IMR-90 (cell line): ENCODE measurements around the gene INTS11. TPM values are rescaled to one million over a fixed set of nuclear protein-coding genes. Genes with fewer than 3 reads are reported as not detected.
A peak's percentile ranks its signal among the peaks of the same experiment; 100 is the strongest.

Experiments used
- ATAC-seq: fragments of 200-7000 bp; cut with Tn5 transposase; 2 replicates; pipeline ENCODE4 v1.9.1; 2020; ENCODE audit warnings: low read depth, mild to moderate bottlenecking, moderate library complexity
- BruUV-seq: library from RNA; stranded (reverse); fragments of 400-500 nt; replicated peaks from 2 replicates; lab custom pipeline; 2021; lab: Mats Ljungman, UMichigan
- CTCF ChIA-PET: fragments of 300-600 bp; formaldehyde crosslinking; extraction: SDS; loops from one replicate; lab custom pipeline; 2021; ENCODE audit warnings: antibody characterized with exemption; lab: Yijun Ruan, JAX
- POLR2A ChIA-PET: fragments of 300-600 bp; sonication (Branson Sonifier 250); formaldehyde crosslinking; loops from one replicate; lab custom pipeline; 2022; ENCODE audit warnings: antibody characterized with exemption; ENCODE audit not compliant: unreplicated experiment; lab: Charles Lee
- DNase-seq: peaks from one replicate; pipeline ENCODE4 v3.0.0; 2013
- H2AFZ ChIP-seq: replicated peaks from 2 replicates; pipeline ENCODE3; 2013; ENCODE audit warnings: low read length, mild to moderate bottlenecking; ENCODE audit not compliant: poor library complexity
- H2AK5ac ChIP-seq: 2 replicates; pipeline ENCODE4 v1.6.1; 2013; ENCODE audit warnings: low read depth, low read length, inconsistent platforms
- H2AK9ac ChIP-seq: replicated peaks from 2 replicates; pipeline ENCODE3; 2013; ENCODE audit warnings: mild to moderate bottlenecking, low read depth, low read length, moderate library complexity; ENCODE audit not compliant: poor library complexity
- H2BK120ac ChIP-seq: 2 replicates; pipeline ENCODE4 v1.6.1; 2013; ENCODE audit warnings: low read depth, low read length, inconsistent platforms
- H2BK15ac ChIP-seq: 3 replicates; pipeline ENCODE4 v1.6.1; 2013; ENCODE audit warnings: low read depth, low read length, inconsistent platforms
- H2BK20ac ChIP-seq: 2 replicates; pipeline ENCODE4 v1.6.1; 2013; ENCODE audit warnings: low read depth, mild to moderate bottlenecking, inconsistent platforms, low read length, moderate library complexity
- H2BK5ac ChIP-seq: 2 replicates; pipeline ENCODE4 v1.6.1; 2013; ENCODE audit warnings: mild to moderate bottlenecking, low read depth, low read length, inconsistent platforms; ENCODE audit not compliant: poor library complexity, severe bottlenecking
- H3K14ac ChIP-seq: replicated peaks from 2 replicates; pipeline ENCODE4 v1.6.1; 2013; ENCODE audit warnings: low read depth, low read length, inconsistent platforms
- H3K18ac ChIP-seq: 2 replicates; pipeline ENCODE4 v1.6.1; 2013; ENCODE audit warnings: low read depth, low read length, control low read depth
- H3K23ac ChIP-seq: 2 replicates; pipeline ENCODE4 v1.6.1; 2013; ENCODE audit warnings: low read depth, low read length, inconsistent platforms
- H3K27ac ChIP-seq: 2 replicates; pipeline ENCODE4 v1.5.1; 2013; ENCODE audit warnings: mild to moderate bottlenecking, control low read depth, low read length; ENCODE audit not compliant: insufficient read depth
- H3K27me3 ChIP-seq: 2 replicates; pipeline ENCODE4 v1.6.1; 2013; ENCODE audit warnings: low read length; ENCODE audit not compliant: control insufficient read depth, insufficient read depth
- H3K36me3 ChIP-seq: 2 replicates; pipeline ENCODE4 v1.6.1; 2013; ENCODE audit warnings: low read length, mixed read lengths; ENCODE audit not compliant: control insufficient read depth, insufficient read depth
- H3K4ac ChIP-seq: 2 replicates; pipeline ENCODE4 v1.6.1; 2013; ENCODE audit warnings: low read depth, low read length, inconsistent platforms
- H3K4me1 ChIP-seq: 2 replicates; pipeline ENCODE4 v1.6.1; 2013; ENCODE audit warnings: low read length, mixed read lengths; ENCODE audit not compliant: control insufficient read depth, insufficient read depth
- H3K4me2 ChIP-seq: 2 replicates; pipeline ENCODE4 v1.6.1; 2013; ENCODE audit warnings: low read depth, mild to moderate bottlenecking, control low read depth, low read length, moderate library complexity
- H3K4me3 ChIP-seq: 2 replicates; pipeline ENCODE4 v1.5.1; 2013; ENCODE audit warnings: low read depth, mild to moderate bottlenecking, control low read depth, low read length, moderate library complexity; ENCODE audit not compliant: insufficient read depth
- H3K56ac ChIP-seq: 2 replicates; pipeline ENCODE4 v1.6.1; 2013; ENCODE audit warnings: low read length, inconsistent platforms; ENCODE audit not compliant: insufficient read depth; ENCODE audit errors: extremely low read depth
- H3K79me1 ChIP-seq, 2 experiments: 2 replicates each; pipeline ENCODE4 v1.6.1; 2013; ENCODE audit warnings: low read length in 2 of 2, inconsistent platforms in 1 of 2, low read depth in 1 of 2
- H3K9ac ChIP-seq: 2 replicates; pipeline ENCODE4 v1.6.1; 2013; ENCODE audit warnings: low read depth, low read length, control low read depth
- H3K9me1 ChIP-seq: 2 replicates; pipeline ENCODE4 v1.6.1; 2013; ENCODE audit warnings: low read length, inconsistent platforms; ENCODE audit not compliant: insufficient read depth
- H3K9me3 ChIP-seq: 2 replicates; pipeline ENCODE4 v1.6.1; 2013; ENCODE audit warnings: low read length; ENCODE audit not compliant: control insufficient read depth, insufficient read depth
- H4K20me1 ChIP-seq: 2 replicates; pipeline ENCODE4 v1.6.1; 2013; ENCODE audit warnings: low read length, inconsistent platforms; ENCODE audit not compliant: insufficient read depth
- H4K5ac ChIP-seq: 2 replicates; pipeline ENCODE4 v1.6.1; 2013; ENCODE audit warnings: mild to moderate bottlenecking, low read depth, low read length, control low read depth
- H4K8ac ChIP-seq, 2 experiments: 2 replicates each; pipeline ENCODE4 v1.6.1; 2013; ENCODE audit warnings: low read depth in 2 of 2, low read length in 2 of 2, control low read depth in 1 of 2, inconsistent platforms in 1 of 2
- H4K91ac ChIP-seq: 2 replicates; pipeline ENCODE4 v1.6.1; 2013; ENCODE audit warnings: low read depth, low read length, inconsistent platforms; ENCODE audit not compliant: insufficient read depth
- MXI1 ChIP-seq: IDR thresholded peaks from 2 replicates; pipeline ENCODE4 v1.6.1; 2012; ENCODE audit warnings: low read depth, mild to moderate bottlenecking, low read length, moderate library complexity, borderline replicate concordance
- POLR2A ChIP-seq: IDR thresholded peaks from 2 replicates; pipeline ENCODE4 v1.6.1; 2012; ENCODE audit warnings: mild to moderate bottlenecking, low read depth, low read length
- WGBS, 2 experiments: methylation state at CpG; one replicate each; pipeline versions ENCODE4 v1.1.5 to v1.1.7; 2013; ENCODE audit warnings: missing lambda C conversion rate in 2 of 2; ENCODE audit not compliant: insufficient read length in 1 of 2; ENCODE audit errors: extremely low coverage in 2 of 2; 5-methylcytosine and 5-hydroxymethylcytosine counted together
- dilution Hi-C: fragments of 300-500 bp; cut with HindIII; formaldehyde crosslinking; loops from one replicate; pipeline ENCODE4 v1.14.3; 2018; ENCODE audit warnings: low sequenced_read_pairs; ENCODE audit not compliant: unreplicated experiment
- in situ Hi-C: fragments of 300-500 bp; cut with MboI; formaldehyde crosslinking; loops from 3 replicates; pipeline ENCODE4 v1.14.3; 2019; ENCODE audit warnings: low sequenced_read_pairs, inconsistent platforms, mixed read lengths
- intact Hi-C: fragments of 100-400 bp; cut with micrococcal nuclease; formaldehyde crosslinking; loops from 2 replicates; pipeline ENCODE4 v1.10.0; 2022
- polyA plus RNA-seq, 3 experiments: library from polyadenylated mRNA; depleted of rRNA; stranded (reverse); fragments of >200 nt; gene quantifications; 2 replicates each; pipeline ENCODE4 v1.2.3, GENCODE V29; 2012; ENCODE audit warnings: low replicate concordance in 1 of 3
- total RNA-seq: library from RNA; depleted of rRNA; stranded (reverse); fragments of >200 nt; gene quantifications from 2 replicates; pipeline ENCODE4 v1.2.3, GENCODE V29; 2012
- TF ChIP-seq, protein P1 (sequence below): fragments of 150-350 bp; IDR thresholded peaks from 2 replicates; pipeline ENCODE4 v1.6.1; 2016; ENCODE audit warnings: low read depth, mild to moderate bottlenecking, low read length, moderate library complexity, borderline replicate concordance
- TF ChIP-seq, protein P2 (sequence below): fragments of 150-350 bp; IDR thresholded peaks from 2 replicates; pipeline ENCODE4 v1.6.1; 2017; ENCODE audit warnings: mild to moderate bottlenecking, antibody characterized with exemption, low read length, low read depth

INTS11 gene
- total and polyA plus RNA-seq, 2 of the 4 experiments (the other 2 are of a cell fraction): 56.1 to 123 TPM

DNA sequence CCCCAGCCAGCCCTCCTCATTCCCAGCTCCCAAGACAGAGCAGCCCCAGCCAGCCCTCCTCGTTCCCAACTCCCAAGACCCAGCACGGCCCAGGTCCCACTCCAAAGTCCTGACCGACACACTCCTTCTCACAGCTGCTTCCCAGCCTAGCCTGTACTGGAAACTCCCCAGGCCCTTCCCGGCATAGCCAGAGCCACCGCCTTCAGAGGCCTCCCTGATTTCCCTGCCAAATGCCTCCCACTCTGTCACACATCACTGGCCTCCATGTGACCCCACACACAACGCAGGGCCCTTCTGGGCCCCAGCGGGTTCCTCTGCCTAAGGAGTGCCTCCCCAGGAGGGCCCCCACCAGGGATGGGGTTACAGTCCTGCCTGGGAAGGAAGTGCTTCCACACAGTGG lies 53.6 kb downstream of the INTS11 start:
- H3K9me1 ChIP-seq: peaks cover 36% of the 10 kb centered on the region
- H3K36me3 ChIP-seq: peaks cover 41% of the 10 kb centered on the region
- 78% methylated on average over 3 of the region's 7 CpGs; no CpG with 5 or more reads in 1 of the 2 experiments for WGBS, 2 experiments
- peak overlapping the region; percentile 20 for H3K9ac ChIP-seq
- TF ChIP-seq, protein P1, sequence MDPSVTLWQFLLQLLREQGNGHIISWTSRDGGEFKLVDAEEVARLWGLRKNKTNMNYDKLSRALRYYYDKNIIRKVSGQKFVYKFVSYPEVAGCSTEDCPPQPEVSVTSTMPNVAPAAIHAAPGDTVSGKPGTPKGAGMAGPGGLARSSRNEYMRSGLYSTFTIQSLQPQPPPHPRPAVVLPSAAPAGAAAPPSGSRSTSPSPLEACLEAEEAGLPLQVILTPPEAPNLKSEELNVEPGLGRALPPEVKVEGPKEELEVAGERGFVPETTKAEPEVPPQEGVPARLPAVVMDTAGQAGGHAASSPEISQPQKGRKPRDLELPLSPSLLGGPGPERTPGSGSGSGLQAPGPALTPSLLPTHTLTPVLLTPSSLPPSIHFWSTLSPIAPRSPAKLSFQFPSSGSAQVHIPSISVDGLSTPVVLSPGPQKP: no peak
- TF ChIP-seq, protein P2, sequence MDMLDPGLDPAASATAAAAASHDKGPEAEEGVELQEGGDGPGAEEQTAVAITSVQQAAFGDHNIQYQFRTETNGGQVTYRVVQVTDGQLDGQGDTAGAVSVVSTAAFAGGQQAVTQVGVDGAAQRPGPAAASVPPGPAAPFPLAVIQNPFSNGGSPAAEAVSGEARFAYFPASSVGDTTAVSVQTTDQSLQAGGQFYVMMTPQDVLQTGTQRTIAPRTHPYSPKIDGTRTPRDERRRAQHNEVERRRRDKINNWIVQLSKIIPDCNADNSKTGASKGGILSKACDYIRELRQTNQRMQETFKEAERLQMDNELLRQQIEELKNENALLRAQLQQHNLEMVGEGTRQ: peak; percentile 77
- TF ChIP-seq POLR2A (0 out of 2 replicates have a peak, but pooled peaks have one; percentile 37), MXI1 (no peak)
- no peaks in the 10 kb centered on the region for H3K27me3 ChIP-seq
- H3K18ac ChIP-seq: peak overlapping the region; percentile 48
- intact Hi-C loops (no loop called here), dilution Hi-C loops (no loop called here), in situ Hi-C loops (no loop called here)
- peak overlapping the region; percentile 79 for H3K27ac ChIP-seq
- H3K4me1 ChIP-seq: peaks cover 37% of the 10 kb centered on the region
- peak overlapping the region; percentile 74; the same call in 1 of the 2 replicates for H2BK120ac ChIP-seq
- peak overlapping the region; percentile 98 for H2AK5ac ChIP-seq
- peak overlapping the region; percentile 92 for H2AK9ac ChIP-seq
- H3K4me3 ChIP-seq: peak overlapping the region; percentile 3; the same call in 1 of the 2 replicates
- peak overlapping the region; percentile 94 for H3K23ac ChIP-seq
- BruUV-seq: no TSS peak
- H3K9me3 ChIP-seq: no peaks in the 10 kb centered on the region
- peak overlapping the region; percentile 86 for H3K14ac ChIP-seq
- ChIA-PET CTCF (no interaction called here), POLR2A (no interaction called here)
- no peak overlapping the region; the same call in 1 of the 2 replicates for H3K56ac ChIP-seq
- peak overlapping the region; percentile 82 for H3K4ac ChIP-seq
- peak overlapping the region; percentile 79 for H4K91ac ChIP-seq
- peaks cover 13 to 59% of the 10 kb centered on the region in 2 experiments for H3K79me1 ChIP-seq
- H2BK15ac ChIP-seq: no peak overlapping the region
- no peak overlapping the region for H2AFZ ChIP-seq
- no peak overlapping the region for H2BK20ac ChIP-seq
- H4K8ac ChIP-seq: peak overlapping the region; percentile 34 to 74; a peak in 3 of 4 replicates
- peak overlapping the region; percentile 69 for H4K5ac ChIP-seq
- ATAC-seq (no peak), DNase-seq (peak; percentile 69)
- H3K4me2 ChIP-seq: peak overlapping the region; percentile 71
- H2BK5ac ChIP-seq: peak overlapping the region; percentile 91
- peaks cover 25% of the 10 kb centered on the region for H4K20me1 ChIP-seq
